ENCODE results near the gene PSMC3IP.
A peak's percentile ranks its signal among the peaks of the same experiment; 100 is the strongest.

The PSMC3IP gene

DNA sequence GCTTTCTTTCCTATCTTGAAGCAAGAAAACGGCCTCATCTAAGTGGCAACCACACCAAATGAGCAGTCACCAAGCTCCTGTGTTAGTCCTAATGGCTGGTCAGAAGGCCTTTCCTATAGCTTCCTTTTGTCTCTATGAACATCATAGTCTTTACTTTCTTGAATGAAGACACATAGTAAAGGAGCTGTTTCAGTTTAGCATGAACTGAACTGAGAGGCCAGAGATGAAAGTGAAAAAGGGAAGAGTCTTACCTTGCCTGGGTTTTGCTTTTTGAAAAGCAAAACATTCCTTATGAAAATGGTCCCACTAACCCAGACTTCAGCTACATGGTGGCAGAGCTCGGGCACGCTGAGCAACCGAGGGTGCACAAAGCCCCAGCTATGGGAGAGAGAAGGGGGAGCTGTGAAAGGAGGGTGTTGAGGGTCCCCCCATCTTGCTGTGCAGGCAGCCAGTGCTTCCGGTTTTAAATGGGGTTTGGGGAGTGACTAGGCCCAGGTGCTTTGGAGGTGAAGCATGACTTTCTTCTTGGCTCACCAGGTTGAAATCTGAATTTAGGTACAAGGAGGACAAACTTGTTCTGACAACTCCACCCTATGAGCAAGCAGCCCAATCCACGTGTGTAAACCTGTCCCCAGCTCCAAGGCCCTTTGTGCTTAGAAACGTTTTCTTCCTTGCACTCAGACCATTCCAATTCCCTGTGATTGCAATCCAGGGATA lies 9.1 kb upstream of the PSMC3IP start:
- H3K4me3 ChIP-seq (ENCODE audit: low read depth, low read length): no peak overlapping the region
- no peak for DNase-seq (ENCODE audit: low read depth)

DNA sequence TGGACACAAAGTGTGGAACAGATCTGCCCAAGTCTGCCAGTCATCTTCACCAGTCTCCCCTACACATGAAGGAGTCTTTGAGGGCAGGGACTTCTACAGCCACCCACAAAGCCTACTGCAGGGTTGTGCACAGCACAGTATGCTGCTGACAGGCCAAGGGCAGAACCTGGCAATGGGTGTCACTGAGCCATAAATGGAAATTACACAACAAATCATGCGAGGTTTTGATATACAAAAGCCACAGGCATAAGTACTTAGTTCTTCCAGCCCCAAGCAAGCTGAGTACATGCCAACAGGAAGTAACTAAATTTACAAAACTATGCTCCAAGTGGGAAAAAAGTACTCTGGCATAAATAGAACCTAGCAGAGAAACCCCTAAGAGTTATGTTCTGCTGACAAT lies 7.8 kb upstream of the PSMC3IP start:
- H3K4me3 ChIP-seq (ENCODE audit: low read depth, low read length): no peak overlapping the region
- no peak for DNase-seq (ENCODE audit: low read depth)

DNA sequence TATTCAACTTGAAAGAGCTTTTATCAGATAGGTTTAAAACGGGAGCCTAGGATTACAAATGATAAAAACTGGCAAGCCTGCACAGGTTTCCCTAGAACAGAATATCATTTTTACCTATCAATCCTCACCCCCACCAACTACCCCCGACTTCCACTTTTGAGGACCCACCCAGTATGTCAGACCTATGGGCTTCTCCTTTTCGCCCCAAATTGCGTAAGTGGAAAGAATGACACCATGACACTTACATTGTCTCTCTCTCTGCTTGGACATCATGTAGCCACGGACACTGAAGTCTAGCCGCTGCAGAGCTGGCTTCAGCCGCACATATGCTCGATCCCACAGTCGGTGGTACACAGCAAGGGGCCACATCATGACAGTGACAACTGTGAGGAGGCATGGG lies 7.4 kb upstream of the PSMC3IP start:
- no peak overlapping the region for H3K4me3 ChIP-seq (ENCODE audit: low read depth, low read length)
- DNase-seq (ENCODE audit: low read depth): no peak

DNA sequence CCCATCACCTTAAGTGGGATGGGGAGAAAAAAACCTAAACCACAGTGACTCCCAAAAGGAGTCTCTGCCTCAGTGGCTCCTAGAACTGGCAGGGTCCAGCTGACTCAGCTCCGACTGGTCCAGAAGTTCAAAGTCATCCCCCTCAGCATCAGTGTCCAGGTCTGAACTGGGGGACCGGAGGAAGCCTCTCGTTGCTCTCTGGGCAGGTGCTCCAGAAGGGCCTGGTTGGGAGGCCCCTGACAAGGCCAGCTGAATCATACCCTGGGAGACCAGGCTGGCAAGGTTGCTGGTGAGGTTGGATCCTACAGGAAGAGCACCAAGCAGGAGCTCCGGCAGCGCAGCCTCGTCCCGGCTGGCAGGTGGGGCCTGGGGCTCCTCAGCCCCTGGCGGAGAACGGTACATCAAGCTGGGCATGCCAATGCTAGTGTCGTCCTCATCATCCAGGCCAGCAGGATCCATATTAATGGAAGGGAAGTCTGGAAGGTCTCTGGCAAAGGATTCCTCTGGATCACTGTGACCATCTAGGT lies 4.3 kb upstream of the PSMC3IP start:
- no peak overlapping the region for H3K4me3 ChIP-seq (ENCODE audit: low read depth, low read length)
- no peak for DNase-seq (ENCODE audit: low read depth)

DNA sequence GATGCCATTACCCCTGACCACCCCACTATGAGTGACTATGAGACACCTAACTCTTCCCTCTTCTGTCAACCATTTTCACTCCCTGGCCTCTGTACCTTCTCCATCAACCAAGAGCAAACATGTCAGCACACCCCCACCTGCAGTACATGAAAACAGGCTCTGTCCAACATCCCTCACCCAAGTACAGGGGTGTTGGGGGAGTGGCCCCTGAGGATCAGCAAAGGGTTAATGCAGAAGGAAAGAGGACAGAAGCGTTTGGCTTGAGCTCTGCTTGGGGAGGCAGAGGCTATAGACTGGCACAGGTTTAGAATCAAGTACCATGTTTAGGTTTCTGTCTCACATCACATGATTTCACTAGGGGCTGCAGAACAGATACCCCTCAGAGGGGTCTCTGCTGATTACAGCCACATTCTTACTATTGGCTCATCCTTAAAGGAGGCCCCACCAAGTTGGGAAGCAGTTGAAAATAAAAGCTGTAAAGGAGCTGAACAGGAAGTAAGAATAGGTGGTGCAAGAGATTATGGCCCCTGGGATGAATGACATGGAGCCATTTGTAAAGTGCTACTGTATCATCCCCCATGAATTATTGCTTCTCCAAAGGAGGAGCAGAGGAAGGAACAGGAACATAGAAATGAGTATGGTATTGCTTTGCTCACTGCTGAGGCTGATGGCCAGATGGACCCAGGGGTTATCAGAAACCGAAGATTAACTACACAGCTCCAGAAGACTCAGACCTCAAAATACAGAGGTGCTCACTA lies 2.4 kb upstream of the PSMC3IP start:
- no peak overlapping the region for H3K4me3 ChIP-seq (ENCODE audit: low read depth, low read length)
- DNase-seq (ENCODE audit: low read depth): no peak

DNA sequence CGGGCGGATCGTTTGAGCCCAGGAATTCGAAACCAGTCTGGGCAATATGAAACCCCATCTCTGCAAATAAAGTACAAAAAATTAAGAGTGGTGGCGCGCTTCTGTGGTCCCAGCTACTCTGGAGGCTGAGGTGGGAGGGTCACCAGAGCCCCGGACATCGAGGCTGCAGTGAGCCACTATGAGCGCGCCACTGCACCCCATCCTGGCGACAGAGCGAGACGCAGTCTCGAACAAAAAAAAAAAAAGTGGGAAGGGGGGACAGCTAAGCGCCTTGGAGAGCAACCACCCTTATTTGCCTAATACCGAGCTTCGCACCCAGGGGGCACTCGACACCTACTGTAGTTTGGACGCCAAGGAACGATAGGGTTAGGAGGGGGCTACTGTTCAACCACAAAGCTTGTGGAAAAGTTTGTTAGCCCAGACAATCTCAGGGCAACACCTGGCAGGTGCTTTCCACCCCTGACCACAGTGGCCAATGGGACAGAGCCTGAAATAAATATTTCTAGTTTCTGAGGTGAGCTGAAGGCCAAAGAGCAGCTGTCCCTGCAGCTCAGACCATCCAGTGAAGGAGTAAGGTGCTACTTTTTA lies 847 bp upstream of the PSMC3IP start:
- peak overlapping the region; percentile 75 for H3K4me3 ChIP-seq (ENCODE audit: low read depth, low read length)
- DNase-seq (ENCODE audit: low read depth): peak; percentile 25

DNA sequence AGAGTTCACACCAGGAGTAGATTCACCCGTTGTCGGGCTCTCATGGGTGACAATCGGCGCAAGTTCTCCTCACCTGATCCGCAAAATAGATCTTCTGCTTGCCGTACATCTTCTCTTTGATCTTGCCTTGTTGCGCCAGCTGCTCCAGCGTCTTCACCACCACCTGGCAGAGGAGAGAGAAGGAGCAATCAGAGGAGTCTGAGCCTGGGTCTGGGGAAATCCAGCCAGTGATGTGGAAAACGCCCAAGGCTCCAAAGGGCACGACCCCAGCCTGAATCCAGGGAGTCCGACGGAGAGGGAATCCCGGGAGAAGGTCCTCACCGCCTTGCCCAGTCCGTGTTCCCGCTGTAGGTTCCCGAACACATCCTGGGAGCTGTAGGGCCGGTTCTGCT lies 393 bp downstream of the PSMC3IP start:
- peak overlapping the region; percentile 75 for H3K4me3 ChIP-seq (ENCODE audit: low read depth, low read length)
- no peak for DNase-seq (ENCODE audit: low read depth)

DNA sequence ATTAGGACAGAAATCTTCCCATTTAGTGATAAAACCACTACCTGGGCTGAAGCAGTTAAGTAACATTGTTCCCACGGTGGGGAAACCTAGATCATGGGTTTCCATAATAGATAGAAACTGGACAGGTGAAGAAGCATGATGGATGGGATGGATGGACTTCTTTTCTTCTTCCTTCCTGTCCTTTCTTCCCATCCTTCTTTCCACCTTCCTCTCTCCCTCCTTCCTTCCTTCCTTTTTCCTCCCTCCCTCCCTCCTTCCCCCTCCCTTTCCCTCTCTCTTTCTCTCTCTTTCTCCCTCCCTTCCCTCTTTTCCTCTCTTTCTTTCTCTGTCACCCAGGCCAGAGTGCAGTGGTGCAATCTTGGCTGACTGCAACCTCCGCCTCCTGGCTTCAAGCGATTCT lies 3.1 kb downstream of the PSMC3IP start:
- DNase-seq (ENCODE audit: low read depth): no peak
- no peak overlapping the region for H3K4me3 ChIP-seq (ENCODE audit: low read depth, low read length)

DNA sequence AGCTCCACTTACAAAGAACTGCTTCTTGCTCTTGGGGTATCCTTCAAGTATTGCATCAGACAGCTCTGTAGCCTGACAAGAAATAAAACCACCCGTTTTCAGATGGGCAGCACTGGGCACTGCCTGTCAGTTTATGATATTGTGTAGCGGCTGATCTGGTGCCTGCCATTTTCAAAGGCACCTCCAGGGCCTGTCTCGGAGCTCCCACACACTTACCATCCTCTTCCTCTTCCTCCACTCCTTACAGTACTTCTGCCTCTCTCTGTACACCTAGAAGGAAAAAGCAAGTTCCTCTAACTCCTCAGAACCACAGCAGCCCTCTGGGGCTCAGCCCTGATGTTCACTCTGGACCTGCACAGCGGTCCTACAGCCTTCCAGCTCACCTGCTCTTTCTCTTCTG lies 4.4 kb downstream of the PSMC3IP start:
- DNase-seq (ENCODE audit: low read depth): no peak

DNA sequence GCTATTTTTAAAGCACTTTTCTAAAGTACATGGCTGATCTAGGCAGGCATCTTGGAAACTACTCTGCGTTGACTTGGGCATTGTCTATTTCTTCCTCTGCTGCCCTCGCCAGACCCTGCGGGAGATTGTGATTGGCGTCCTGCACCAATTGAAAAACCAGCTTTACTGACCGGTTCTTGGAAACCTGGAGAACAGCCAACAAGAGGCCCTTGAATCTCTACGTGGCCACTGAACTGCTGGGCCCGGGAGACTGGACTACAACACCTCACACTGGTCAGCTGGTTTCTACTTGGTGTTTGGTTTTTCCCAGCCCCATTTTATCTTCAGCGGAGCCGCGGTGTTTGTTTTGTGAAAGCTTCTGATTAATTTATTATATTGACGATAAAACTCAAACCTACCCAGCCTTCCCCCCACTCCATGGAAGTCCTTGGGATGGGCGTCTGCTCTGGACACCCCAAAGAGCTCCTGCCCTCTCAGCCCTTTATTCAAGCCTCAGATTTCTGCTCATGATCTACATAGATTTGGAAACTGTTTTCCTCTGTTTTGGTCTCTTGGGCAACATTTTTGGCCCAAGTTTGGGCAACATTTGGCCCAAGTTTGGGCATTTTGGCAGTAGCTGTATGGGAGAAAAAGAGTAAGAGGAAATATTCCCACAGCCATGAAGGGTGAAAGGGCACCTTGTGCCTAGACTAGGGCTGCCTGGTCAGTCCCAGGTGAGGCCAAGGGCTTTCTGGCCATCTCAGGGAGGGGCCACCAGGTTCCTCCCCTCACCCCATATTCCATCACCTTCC lies 5.9 kb downstream of the PSMC3IP start:
- no peak for DNase-seq (ENCODE audit: low read depth)
- H3K4me3 ChIP-seq (ENCODE audit: low read depth, low read length): no peak overlapping the region

More for the DNA sequence above, 4.4 kb downstream of the PSMC3IP start:
- no peak overlapping the region for H3K4me3 ChIP-seq (ENCODE audit: low read depth, low read length)

DNA sequence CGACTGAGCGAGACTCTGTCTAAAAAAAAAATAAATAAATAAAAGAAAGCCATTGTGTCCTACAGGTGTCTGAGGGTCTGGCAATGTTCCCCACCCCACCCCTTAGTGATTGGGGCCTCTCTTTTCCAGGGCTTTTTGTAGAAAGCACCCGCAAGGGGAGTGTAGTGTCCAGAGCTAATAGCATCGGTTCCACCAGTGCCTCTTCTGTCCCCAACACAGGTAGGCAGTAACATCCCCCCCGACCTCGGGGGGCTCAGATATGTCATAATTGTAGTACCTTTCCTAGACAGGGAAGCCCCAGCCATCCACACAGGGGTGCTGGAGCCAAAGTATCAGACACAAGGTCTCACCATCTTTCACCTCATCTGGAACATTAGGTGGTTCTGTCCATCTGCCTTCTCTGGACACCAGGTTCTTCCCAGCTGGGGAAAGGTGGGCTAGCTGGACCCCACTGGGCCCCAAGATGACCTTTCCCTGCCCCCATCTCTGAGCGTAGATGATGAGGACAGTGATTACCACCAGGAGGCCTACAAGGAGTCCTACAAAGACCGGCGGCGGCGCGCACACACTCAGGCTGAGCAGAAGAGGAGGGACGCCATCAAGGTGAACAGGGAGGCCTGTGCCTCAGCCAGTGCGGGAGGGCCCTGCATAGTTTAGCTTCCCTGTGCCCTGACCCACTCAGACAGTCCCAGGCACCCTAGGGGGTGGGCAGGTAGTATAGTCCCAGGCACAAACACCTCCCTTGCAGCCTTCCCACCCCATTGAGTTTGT lies 9.0 kb downstream of the PSMC3IP start:
- no peak overlapping the region for H3K4me3 ChIP-seq (ENCODE audit: low read depth, low read length)
- DNase-seq (ENCODE audit: low read depth): no peak

DNA sequence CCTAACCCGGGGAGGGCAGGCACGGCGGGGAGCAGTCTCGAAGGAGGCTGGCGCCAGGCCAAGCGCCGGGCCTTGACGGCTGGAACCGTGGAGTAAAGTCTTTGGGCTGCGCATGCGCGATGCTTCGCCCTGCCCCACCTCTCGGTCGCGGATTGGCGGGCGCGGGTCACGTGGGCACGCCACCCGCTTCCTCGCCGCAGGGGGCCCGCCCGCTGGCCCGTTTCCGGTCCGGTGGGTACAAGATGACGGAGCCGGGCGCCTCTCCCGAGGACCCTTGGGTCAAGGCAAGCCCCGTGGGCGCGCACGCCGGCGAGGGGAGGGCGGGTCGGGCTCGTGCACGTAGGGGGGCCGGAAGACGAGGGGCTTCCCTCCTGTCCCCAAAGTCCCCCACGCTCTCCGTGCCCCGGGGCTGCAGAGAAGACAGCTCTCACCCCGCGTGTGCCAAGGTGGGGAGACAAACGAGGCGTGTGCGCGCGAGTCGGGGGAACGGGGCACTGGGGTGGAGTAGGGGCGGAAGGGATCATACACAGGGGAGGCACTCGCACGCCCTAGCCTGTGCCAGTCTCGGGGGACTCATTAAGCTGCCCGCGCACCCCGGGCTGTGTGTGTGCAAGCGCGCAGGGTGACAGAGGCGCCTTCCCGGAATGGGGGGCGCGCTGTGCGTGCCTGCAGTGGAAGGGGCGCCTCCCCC lies 10.5 kb downstream of the PSMC3IP start, which contains the start of gene MLX:
MLX (plus strand) TSS at position 218 of the 691 bp plus-strand sequence; CDS start at position 243, 25 bp downstream.
- DNase-seq (ENCODE audit: low read depth): peak; percentile 64
- H3K4me3 ChIP-seq (ENCODE audit: low read depth, low read length): peak within 1 kb of the TSS; percentile 86

DNA sequence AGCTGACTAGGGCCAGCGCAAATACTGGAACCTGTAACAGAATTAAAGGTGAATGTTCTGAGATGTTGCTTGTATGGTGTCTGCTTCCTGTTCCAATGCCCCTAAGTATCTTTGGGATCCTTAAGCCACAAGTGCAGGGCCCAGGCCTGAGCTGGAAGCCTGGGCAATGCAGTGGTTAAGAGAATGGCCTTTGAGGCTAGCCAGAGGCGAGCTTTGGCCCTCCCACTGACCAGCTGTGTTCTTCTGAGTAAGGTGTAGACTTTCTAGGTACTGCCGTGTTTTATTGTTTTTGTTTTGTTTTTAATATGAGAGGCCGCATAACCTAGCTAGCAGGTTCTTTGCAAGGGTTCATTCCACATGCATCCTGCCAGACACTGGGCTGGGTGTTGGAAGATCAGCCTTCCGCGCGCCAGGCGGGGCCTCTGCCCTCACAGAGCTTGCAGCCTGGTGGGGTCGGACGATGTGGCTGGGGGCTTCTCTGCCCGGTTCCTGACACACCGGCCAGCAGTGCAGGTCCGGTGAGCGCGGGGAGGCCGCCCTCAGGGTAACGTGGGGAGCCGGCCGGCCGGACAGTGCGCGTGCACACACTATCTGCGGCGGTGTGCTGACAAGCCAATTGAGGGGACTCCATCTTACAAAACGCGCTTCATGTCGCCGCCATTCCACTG lies 11.2 kb downstream of the PSMC3IP start:
- no peak for DNase-seq (ENCODE audit: low read depth)
- H3K4me3 ChIP-seq (ENCODE audit: low read depth, low read length): peak overlapping the region; percentile 86

DNA sequence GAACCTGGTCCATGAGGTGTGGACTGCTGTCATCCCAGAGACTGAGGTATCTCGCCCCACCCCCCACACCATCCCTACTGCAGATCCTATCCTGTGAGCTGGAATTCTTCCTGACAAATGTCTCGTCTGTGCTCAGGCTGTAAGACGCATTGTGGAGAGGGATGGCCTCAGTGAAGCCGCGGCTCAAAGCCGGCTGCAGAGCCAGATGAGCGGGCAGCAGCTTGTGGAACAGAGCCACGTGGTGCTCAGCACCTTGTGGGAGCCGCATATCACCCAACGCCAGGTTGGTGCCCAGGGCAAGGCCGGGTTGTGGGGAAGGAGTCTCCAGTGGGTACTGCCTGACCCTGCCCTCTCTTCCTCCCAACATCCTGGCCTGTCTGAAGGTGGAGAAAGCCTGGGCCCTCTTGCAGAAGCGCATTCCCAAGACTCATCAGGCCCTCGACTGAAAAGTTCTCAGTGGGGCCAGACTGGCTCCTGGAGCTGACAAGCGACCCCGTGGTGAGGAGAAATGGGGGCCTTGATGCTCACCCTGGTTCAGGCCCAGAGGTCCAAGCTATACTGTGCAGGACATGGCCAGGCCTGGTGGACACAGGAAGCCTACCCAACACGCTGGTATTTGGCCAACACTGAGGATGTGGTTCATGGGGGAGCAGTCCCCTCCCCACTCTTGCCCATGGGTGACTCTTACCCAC lies 11.9 kb downstream of the PSMC3IP start:
- no peak overlapping the region for H3K4me3 ChIP-seq (ENCODE audit: low read depth, low read length)
- no peak for DNase-seq (ENCODE audit: low read depth)

DNA sequence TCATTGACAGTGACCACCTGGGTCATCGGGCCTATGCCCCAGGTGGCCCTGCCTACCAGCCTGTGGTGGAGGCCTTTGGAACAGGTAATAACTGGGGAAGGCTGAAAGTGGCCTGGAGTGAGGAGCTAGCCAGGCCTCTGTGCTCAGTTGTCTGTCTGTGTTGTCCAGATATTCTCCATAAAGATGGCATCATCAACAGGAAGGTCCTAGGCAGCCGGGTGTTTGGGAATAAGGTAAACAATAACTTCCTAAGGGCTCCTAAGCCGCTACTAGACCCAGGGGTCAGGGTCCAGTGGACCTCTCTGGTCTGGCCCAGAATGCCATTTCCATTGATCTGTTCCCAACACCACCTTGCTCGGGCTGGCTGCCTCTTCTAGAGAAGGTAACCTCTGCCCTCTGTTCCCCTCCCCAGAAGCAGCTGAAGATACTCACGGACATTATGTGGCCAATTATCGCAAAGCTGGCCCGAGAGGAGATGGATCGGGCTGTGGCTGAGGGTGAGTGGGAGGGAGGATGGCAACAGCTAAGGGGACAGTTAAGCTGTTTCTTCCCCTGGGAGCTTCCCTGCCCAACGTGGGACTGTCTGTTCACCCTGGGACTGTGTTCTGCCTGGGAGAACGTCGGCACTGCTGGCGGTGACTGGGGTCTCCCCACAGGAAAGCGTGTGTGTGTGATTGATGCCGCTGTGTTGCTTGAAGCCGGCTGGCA lies 12.6 kb downstream of the PSMC3IP start:
- DNase-seq (ENCODE audit: low read depth): no peak
- no peak overlapping the region for H3K4me3 ChIP-seq (ENCODE audit: low read depth, low read length)

DNA sequence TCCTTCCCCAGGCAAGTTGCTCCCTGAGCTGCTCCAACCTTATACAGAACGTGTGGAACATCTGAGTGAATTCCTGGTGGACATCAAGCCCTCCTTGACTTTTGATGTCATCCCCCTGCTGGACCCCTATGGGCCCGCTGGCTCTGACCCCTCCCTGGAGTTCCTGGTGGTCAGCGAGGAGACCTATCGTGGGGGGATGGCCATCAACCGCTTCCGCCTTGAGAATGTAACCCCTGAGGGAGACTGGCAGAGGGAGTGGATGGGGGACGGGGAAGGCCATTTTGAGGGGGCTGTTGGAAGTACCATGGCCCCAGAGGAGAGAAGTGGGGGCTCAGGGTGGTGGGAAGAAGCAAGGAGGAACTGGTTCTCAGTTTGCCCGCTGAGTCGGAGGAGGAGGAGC lies 13.6 kb downstream of the PSMC3IP start:
- no peak for DNase-seq (ENCODE audit: low read depth)
- H3K4me3 ChIP-seq (ENCODE audit: low read depth, low read length): no peak overlapping the region

DNA sequence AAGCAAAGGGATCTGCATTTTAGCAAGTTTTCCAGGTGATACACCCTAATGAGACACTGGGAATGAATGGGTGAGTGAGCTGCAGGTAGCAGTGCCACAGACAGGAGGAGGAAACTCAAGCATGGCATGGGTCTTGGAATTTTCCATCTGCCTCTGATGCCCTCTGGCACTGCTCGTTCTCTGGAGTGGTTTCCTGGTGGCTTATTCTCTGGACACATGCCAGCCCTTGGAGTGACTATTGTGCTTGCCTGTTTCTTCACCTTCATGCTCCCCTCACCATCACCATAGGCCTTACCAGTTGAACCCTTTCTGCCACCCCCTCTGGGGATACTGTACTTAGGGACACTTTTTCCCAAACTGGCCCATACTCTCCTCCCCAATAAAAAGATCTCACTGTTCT lies 14.0 kb downstream of the PSMC3IP start:
- H3K4me3 ChIP-seq (ENCODE audit: low read depth, low read length): peak overlapping the region; percentile 80
- no peak for DNase-seq (ENCODE audit: low read depth)

All from skeletal muscle cell (primary cell).